Mononuclear cell (primary cell): Measurements from ENCODE around the gene CEP55. TPM values are rescaled to one million over a fixed set of nuclear protein-coding genes. Genes with fewer than 3 reads are reported as not detected.
"Not testable (repeated sequence)": the region's sequence is repeated elsewhere in the genome, so short reads cannot be mapped to it uniquely, and the experiment has no call there.

Experiments used
- H3K27me3 ChIP-seq: 2 replicates; pipeline ENCODE4 v1.6.0; 2011; ENCODE audit warnings: low read length, control low read depth; ENCODE audit not compliant: insufficient read depth
- H3K4me1 ChIP-seq: 2 replicates; pipeline ENCODE4 v1.5.1; 2011; ENCODE audit warnings: mild to moderate bottlenecking, low read length, control low read depth; ENCODE audit not compliant: insufficient read depth
- H3K4me3 ChIP-seq: 2 replicates; pipeline ENCODE4 v1.5.1; 2011; ENCODE audit warnings: mild to moderate bottlenecking, low read length, moderate library complexity
- H3K9me3 ChIP-seq: 2 replicates; pipeline ENCODE4 v1.5.1; 2011; ENCODE audit warnings: low read depth, mild to moderate bottlenecking, control low read depth, low read length
- total RNA-seq: library from RNA; depleted of rRNA; stranded (reverse); fragments of >200 nt; gene quantifications from one replicate; pipeline ENCODE4 v1.2.3, GENCODE V29; 2012

The CEP55 gene
- total RNA-seq, 1 donor: 0.42 TPM

DNA sequence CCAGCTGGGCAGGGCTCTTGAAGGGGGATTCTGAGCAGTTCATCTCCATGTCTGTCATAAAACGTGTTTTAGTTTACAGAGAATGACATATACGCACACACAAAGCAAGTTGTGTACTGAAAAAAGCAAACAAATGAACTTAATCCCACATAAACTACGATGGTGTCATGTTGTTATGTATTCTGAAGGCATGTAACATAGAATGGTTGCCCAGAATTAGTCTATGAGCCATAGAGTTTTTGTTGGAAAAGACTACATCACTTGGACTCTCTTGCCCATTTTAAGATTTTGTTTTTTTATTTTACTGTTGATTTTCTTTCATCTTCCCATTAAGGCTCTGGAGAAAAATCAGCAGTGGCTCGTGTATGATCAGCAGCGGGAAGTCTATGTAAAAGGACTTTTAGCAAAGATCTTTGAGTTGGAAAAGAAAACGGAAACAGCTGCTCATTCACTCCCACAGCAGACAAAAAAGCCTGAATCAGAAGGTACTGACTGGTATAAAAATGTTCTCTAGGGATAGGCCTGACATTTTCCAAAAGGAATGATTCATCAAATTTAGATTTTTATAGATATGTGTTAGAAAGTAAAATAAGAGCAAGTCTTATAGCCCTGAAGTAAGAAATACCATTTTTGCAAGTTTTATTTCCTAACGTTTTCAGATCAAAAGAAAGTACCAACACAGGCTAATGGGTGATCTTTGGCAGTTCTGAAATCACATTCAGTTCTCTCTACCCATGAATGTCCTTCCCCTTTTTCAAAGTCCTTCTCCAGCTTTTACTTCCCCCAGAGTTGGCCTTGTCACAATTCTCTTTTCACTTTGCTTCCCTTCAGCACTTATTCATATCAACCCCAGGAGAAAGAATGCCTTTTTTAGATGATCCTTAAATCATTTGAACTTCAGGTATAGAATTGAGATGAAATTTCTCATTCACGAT is 18.9 kb downstream of the CEP55 start:
- H3K9me3 ChIP-seq: no peaks in the 10 kb centered on the region
- no peaks in the 10 kb centered on the region for H3K27me3 ChIP-seq
- H3K4me3 ChIP-seq: no peak overlapping the region
- peaks cover 25% of the 10 kb centered on the region for H3K4me1 ChIP-seq

- Histone ChIP-seq H3K4me3 (no peak overlapping the region), H3K4me1 (peaks cover 25% of the 10 kb centered on the region), H3K9me3 (no peaks in the 10 kb centered on the region)
These were observed 19.6 kb downstream of the CEP55 start for GRCh38 chr10:93516006-93516380.

GRCh38 chr10:93518531-93518930 is 22.1 kb downstream of the CEP55 start:
- no peaks in the 10 kb centered on the region for H3K27me3 ChIP-seq
- H3K4me3 ChIP-seq: no peak overlapping the region
- H3K9me3 ChIP-seq: no peaks in the 10 kb centered on the region
- H3K4me1 ChIP-seq: peaks cover 25% of the 10 kb centered on the region

More at GRCh38 chr10:93516006-93516380, 19.6 kb downstream of the CEP55 start:
- no peaks in the 10 kb centered on the region for H3K27me3 ChIP-seq

GRCh38 chr10:93535293-93535692 is 38.9 kb downstream of the CEP55 start:
- Histone ChIP-seq H3K27me3 (no peaks in the 10 kb centered on the region), H3K4me3 (no peak overlapping the region), H3K9me3 (no peaks in the 10 kb centered on the region), H3K4me1 (no peaks in the 10 kb centered on the region)

DNA sequence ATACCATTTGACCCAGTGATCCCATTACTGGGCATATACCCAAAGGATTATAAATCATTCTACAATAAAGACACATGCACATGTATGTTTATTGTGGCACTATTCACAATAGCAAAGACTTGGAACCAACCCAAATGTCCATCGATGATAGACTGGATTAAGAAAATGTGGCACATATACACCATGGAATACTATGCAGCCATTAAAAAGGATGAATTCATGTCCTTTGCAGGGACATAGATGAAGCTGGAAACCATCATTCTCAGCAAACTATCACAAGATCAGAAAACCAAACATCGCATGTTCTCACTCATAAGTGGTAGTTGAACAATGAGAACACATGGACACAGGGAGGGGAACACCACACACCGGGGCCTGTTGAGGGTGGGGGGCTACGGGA is 44.5 kb downstream of the CEP55 start:
- H3K4me1 ChIP-seq, H3K9me3 ChIP-seq, H3K4me3 ChIP-seq, H3K27me3 ChIP-seq: not testable (repeated sequence)

DNA sequence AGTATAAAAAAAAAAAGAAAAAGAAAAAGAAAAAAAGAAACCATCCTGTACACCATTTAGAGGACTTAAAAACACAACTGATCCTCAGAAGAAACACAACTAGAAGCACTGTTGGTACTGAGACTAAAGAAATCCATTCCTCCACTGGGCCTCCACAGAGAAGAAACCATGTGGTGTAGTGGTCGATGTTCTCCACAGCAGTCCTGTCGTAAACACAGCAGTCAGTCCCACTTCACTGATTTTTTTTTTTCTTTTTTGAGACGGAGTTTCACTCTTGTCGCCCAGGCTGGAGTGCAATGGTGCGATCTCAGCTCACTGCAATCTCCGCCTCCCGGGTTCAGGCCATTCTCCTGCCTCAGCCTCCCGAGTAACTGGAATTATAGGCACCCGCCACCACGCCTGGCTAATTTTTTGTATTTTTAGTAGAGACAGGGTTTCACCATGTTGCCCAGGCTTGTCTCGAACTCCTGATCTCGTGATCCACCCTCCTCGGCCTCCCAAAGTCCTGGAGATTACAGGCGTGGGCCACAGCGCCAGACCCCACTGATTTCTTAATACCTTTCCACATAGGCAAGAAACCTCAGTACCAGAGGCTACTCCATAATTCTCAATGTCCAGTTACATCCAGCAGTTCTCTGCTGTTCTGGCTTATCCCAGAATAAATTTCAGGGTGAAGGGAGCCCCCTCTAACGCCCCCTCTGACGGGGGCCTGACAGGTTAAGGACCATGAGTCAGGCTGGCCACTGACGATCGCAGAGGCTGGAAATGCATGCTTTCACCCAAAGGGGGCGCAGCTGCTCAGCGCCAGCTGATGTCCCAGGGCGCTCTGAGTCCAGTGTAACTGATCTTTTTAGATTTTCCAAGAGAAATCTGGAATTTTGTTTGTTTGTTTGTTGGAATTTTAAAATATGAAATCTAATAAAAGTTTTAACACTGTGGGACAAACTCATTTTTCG is 45.3 kb downstream of the CEP55 start:
- no peaks in the 10 kb centered on the region for H3K9me3 ChIP-seq
- H3K27me3 ChIP-seq: no peaks in the 10 kb centered on the region
- no peak overlapping the region for H3K4me3 ChIP-seq
- H3K4me1 ChIP-seq: no peaks in the 10 kb centered on the region

GRCh38 chr10:93542358-93542791 is 46.0 kb downstream of the CEP55 start:
- H3K4me1 ChIP-seq: no peaks in the 10 kb centered on the region
- H3K9me3 ChIP-seq: no peaks in the 10 kb centered on the region
- no peaks in the 10 kb centered on the region for H3K27me3 ChIP-seq
- H3K4me3 ChIP-seq: no peak overlapping the region

GRCh38 chr10:93546995-93547394 is 50.6 kb downstream of the CEP55 start:
- not testable (repeated sequence) for H3K4me3 ChIP-seq, H3K4me1 ChIP-seq, H3K9me3 ChIP-seq, H3K27me3 ChIP-seq

DNA sequence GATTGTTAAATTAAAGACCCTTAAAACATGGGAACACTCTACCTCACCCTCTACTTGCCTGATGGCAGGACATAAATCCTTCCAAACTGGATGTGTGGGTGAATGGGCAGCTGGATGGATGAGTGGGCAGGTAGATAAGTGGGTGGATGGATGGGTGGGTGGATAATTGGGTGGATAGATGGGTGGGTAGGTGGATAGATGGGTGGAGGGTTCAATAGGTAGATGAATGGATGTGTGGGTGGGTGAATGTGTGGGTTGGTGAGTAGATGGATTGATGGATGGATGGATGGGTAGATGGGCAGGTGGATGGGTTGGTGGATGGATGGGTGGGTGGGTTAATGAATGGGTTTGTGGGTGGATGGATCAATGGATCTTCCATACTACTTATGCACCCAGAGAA is 51.1 kb downstream of the CEP55 start:
- no peaks in the 10 kb centered on the region for H3K9me3 ChIP-seq
- no peak overlapping the region for H3K4me3 ChIP-seq
- H3K4me1 ChIP-seq: no peaks in the 10 kb centered on the region
- no peaks in the 10 kb centered on the region for H3K27me3 ChIP-seq

GRCh38 chr10:93548376-93549071 is 52.1 kb downstream of the CEP55 start:
- H3K27me3 ChIP-seq: no peaks in the 10 kb centered on the region
- H3K4me3 ChIP-seq: no peak overlapping the region
- no peaks in the 10 kb centered on the region for H3K9me3 ChIP-seq
- no peaks in the 10 kb centered on the region for H3K4me1 ChIP-seq

GRCh38 chr10:93550606-93551005 is 54.2 kb downstream of the CEP55 start:
- Histone ChIP-seq H3K4me3 (no peak overlapping the region), H3K9me3 (no peaks in the 10 kb centered on the region), H3K27me3 (no peaks in the 10 kb centered on the region), H3K4me1 (peaks cover 7% of the 10 kb centered on the region)

- H3K9me3 ChIP-seq: no peaks in the 10 kb centered on the region
- H3K4me1 ChIP-seq: peaks cover 14% of the 10 kb centered on the region
- no peak overlapping the region for H3K4me3 ChIP-seq
- no peaks in the 10 kb centered on the region for H3K27me3 ChIP-seq
These were observed 56.4 kb downstream of the CEP55 start for GRCh38 chr10:93552780-93553179.

GRCh38 chr10:93553482-93554315 is 57.3 kb downstream of the CEP55 start:
- peaks cover 14% of the 10 kb centered on the region for H3K4me1 ChIP-seq
- H3K4me3 ChIP-seq: no peak overlapping the region
- no peaks in the 10 kb centered on the region for H3K9me3 ChIP-seq
- H3K27me3 ChIP-seq: no peaks in the 10 kb centered on the region

DNA sequence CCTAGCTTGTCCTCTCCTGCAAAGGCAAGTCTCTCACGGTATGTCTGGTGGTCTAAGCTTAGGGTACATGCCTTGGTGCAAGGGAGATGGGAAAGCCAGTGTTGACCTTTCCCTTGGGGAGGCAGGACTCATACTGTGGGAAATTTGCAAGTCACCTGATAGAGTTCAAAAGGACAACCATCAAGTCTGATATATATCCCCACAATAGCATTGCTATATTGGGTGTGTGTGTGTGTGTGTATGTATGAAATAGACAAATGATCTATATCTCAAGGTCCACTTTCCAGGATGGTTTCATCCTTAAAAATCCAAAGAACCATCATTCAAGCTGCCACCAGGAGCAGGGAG is 57.9 kb downstream of the CEP55 start:
- Histone ChIP-seq H3K4me3 (no peak overlapping the region), H3K4me1 (peaks cover 14% of the 10 kb centered on the region), H3K27me3 (no peaks in the 10 kb centered on the region), H3K9me3 (no peaks in the 10 kb centered on the region)
